Measurements from ENCODE around the gene GMPR2.

DNA sequence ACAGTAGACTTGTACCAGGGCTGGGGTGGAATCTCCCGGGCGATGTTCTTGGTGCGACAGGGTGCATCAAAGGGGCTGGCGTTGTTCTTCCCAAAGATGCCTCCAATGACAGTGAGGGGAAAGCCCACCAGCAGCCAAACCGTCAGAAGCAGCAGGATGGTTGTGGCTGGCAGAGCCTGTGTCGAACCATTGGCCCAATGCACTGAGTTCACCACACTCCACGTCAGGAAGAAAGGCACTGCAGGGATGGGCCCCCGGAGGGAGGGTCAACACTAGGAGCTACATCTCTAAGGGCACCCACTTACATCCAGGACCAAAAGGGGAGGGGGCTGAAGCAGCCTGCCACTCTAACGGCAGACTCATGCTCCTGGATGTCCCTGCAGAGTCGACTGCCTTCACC is 42.3 kb upstream of the GMPR2 start:
- TF ChIP-seq POLR2AphosphoS5 (IDR thresholded peaks at IDR 0.05; ENCODE audit: low read depth, low read length) (no peak), POLR2A (IDR thresholded peaks at IDR 0.05; ENCODE audit: low read depth, low read length) (no peak), TAF1 (IDR thresholded peaks at IDR 0.05; ENCODE audit: low read depth, low read length) (no peak), PAX5 (IDR thresholded peaks at IDR 0.05; ENCODE audit: insufficient read depth, low read length, severe bottlenecking) (no peak)

All from GM12891 (cell line).